Activated CD8-positive, alpha-beta T cell treated with anti-CD3 and anti-CD28 coated beads for 36 hours (primary cell): ENCODE results near the gene FBXL16. TPM values are rescaled to one million over a fixed set of nuclear protein-coding genes. Genes with fewer than 3 reads are reported as not detected.
A peak's percentile ranks its signal among the peaks of the same experiment; 100 is the strongest.

ENCODE experiments used
- ATAC-seq: fragments of 200-7000 bp; cut with Tn5 transposase; one replicate; pipeline ENCODE4 v1.10.0; 2021; ENCODE audit warnings: mild to moderate bottlenecking, moderate library complexity
- CTCF ChIA-PET: fragments of 350-600 bp; sonication (Branson Sonifier 250); formaldehyde crosslinking; loops from one replicate; lab custom pipeline; 2021; ENCODE audit warnings: antibody characterized with exemption; lab: Charles Lee
- POLR2A ChIA-PET: fragments of 350-600 bp; sonication (Branson Sonifier 250); formaldehyde crosslinking; loops from one replicate; lab custom pipeline; 2021; ENCODE audit warnings: antibody characterized with exemption; lab: Charles Lee
- DNase-seq: peaks from one replicate; pipeline ENCODE4 v3.0.0-alpha.2; 2020
- H3K27ac Mint-ChIP-seq: one replicate; pipeline ENCODE4 v1.8.0; 2021; ENCODE audit warnings: mild to moderate bottlenecking, mixed read lengths
- H3K27me3 Mint-ChIP-seq: one replicate; pipeline ENCODE4 v1.8.0; 2021; ENCODE audit warnings: mixed read lengths
- H3K36me3 Mint-ChIP-seq: one replicate; pipeline ENCODE4 v1.8.0; 2021; ENCODE audit warnings: low read depth, mixed read lengths
- H3K4me1 Mint-ChIP-seq: one replicate; pipeline ENCODE4 v1.8.0; 2021; ENCODE audit warnings: low read depth, mixed read lengths
- H3K4me3 Mint-ChIP-seq: one replicate; pipeline ENCODE4 v1.8.0; 2021; ENCODE audit warnings: mild to moderate bottlenecking, moderate library complexity, mixed read lengths
- H3K9me3 Mint-ChIP-seq: one replicate; pipeline ENCODE4 v1.8.0; 2021; ENCODE audit warnings: mixed read lengths
- intact Hi-C: fragments of 100-400 bp; cut with micrococcal nuclease; formaldehyde crosslinking; loops from one replicate; pipeline ENCODE4 v1.10.0; 2022
- total RNA-seq, 2 experiments: library from RNA; stranded (reverse); gene quantifications; one replicate each; pipeline ENCODE4 v1.2.3, GENCODE V29; 2021
- TF ChIP-seq, protein P1 (sequence below): fragments of 200-600 bp; IDR thresholded peaks from one replicate; pipeline ENCODE4 v1.8.0; 2022; ENCODE audit warnings: antibody characterized with exemption, mild to moderate bottlenecking

FBXL16 gene
- total RNA-seq, 2 experiments from 2014 or later, result 5.9 to 8.0 TPM

- Mint-ChIP-seq H3K36me3 (peaks cover 4% of the 10 kb centered on the region), H3K9me3 (no peaks in the 10 kb centered on the region), H3K4me3 (peak overlapping the region; percentile 80), H3K27me3 (no peaks in the 10 kb centered on the region), H3K27ac (peak overlapping the region; percentile 63), H3K4me1 (peaks cover 25% of the 10 kb centered on the region)
- CTCF ChIA-PET, result interaction anchor here (0.9 to 6.4 kb wide), 10 partner anchors 9 to 65 kb away, joined by 3 to 37 read pairs (median 6); partner anchors contain the start of genes ANTKMT, CHTF18, METRN and RHBDL1
- POLR2A ChIA-PET, result interaction anchor here (1.4 to 9.3 kb wide), 4 partner anchors 10 to 44 kb away, joined by 3 to 84 read pairs (median 8); partner anchors contain the start of genes ANTKMT and CCDC78
- DNase-seq, result no peak
- ATAC-seq, result no peak
- TF ChIP-seq, protein P1, sequence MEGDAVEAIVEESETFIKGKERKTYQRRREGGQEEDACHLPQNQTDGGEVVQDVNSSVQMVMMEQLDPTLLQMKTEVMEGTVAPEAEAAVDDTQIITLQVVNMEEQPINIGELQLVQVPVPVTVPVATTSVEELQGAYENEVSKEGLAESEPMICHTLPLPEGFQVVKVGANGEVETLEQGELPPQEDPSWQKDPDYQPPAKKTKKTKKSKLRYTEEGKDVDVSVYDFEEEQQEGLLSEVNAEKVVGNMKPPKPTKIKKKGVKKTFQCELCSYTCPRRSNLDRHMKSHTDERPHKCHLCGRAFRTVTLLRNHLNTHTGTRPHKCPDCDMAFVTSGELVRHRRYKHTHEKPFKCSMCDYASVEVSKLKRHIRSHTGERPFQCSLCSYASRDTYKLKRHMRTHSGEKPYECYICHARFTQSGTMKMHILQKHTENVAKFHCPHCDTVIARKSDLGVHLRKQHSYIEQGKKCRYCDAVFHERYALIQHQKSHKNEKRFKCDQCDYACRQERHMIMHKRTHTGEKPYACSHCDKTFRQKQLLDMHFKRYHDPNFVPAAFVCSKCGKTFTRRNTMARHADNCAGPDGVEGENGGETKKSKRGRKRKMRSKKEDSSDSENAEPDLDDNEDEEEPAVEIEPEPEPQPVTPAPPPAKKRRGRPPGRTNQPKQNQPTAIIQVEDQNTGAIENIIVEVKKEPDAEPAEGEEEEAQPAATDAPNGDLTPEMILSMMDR, result no peak
- intact Hi-C loops, result no loop called here
These were observed 34.8 kb upstream of the FBXL16 start for GRCh38 chr16:740459-740763.

DNA sequence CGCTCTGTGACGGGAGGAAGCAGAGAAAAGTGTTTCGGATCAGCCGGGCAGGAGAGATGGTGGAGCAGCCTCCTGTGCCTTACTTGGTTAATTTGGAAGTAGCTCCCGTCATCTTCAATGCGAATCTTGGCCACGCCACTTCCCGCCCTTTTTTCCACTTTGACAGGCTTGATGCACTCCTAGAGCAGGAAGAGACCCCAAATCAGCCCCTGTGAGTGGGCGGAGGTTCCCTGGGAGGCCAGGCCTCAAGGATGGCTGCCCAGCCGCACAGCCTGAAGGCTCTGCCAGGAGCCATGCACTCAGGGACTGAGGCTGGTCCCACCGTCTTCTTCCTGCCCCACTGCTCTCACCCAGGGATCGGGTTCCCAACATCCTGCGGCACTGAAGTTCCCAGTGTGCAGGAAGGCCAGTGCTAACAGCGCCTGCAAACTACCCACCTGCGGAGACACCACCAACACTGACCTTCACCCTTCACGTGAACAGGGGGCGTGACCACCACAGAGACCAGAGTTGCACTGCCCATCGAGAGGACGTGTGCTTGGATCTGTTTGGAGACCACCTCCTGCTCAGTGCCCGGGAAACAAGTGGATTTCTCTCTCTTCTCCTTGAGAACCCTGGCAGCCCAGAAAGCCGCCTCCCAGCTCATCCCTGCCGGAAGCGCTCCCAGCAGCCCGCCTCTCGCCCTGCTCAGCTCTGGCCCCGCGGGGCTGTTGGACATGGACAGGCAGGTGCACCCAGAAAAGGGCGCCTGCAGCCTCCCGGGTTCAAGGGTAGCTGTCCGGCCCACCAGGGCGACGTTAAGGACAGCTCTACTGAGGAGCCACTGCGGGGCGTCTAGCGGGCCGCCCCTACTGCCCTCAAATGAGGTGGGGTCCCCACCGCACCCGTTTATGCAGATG lies 34.2 kb upstream of the FBXL16 start:
- POLR2A ChIA-PET, result interaction anchor here (1.4 to 9.3 kb wide), 4 partner anchors 9 to 45 kb away, joined by 3 to 84 read pairs (median 8); partner anchors contain the start of genes ANTKMT and CCDC78

DNA sequence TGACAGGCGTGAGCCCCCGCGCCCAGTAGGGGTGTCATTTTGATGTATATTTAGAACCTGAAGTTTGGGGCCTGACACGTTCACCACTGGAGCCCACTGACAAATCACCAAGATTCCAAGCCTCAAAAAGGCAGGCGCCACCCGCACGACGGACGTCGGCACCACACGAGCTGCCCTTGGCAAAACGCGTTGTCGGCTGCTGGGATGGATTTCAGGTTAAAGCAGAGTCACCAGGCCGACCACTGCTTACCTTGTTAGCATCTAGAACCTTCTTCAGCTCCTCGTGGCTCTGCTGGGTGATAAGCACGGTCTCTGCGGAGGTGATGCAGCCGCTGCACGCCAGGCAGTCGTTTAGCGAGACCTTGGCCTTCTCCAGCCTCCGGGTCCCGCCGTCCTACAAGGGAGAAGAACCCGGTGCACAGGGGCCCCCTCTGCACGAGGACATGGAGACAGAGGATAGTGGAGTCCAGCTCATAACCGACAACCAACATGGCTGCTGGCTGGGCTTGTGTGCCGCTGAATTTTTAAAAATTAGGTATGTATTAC lies 31.4 kb upstream of the FBXL16 start:
- H3K4me1 Mint-ChIP-seq, result peaks cover 33% of the 10 kb centered on the region
- H3K27me3 Mint-ChIP-seq, result no peaks in the 10 kb centered on the region
- DNase-seq (no peak), ATAC-seq (no peak)
- intact Hi-C loops, result no loop called here
- TF ChIP-seq, protein P1, result no peak
- CTCF ChIA-PET, result interaction anchor here (2.1 to 19.6 kb wide), 2 partner anchors 16 to 25 kb away, joined by 7 to 207 read pairs; partner anchors contain the start of genes ANTKMT and METRN
- H3K4me3 Mint-ChIP-seq, result no peak overlapping the region
- no peak overlapping the region for H3K27ac Mint-ChIP-seq
- no peaks in the 10 kb centered on the region for H3K9me3 Mint-ChIP-seq
- H3K36me3 Mint-ChIP-seq, result peaks cover 9% of the 10 kb centered on the region
- POLR2A ChIA-PET, result interaction anchor here (9.3 kb wide), 1 partner anchor 15 kb away, joined by 84 read pairs; the partner anchor contains the start of genes ANTKMT and CCDC78

More for the DNA sequence above, 34.2 kb upstream of the FBXL16 start:
- Mint-ChIP-seq H3K36me3 (peaks cover 6% of the 10 kb centered on the region), H3K4me1 (peaks cover 28% of the 10 kb centered on the region), H3K27ac (peak overlapping the region; percentile 63), H3K4me3 (peak overlapping the region; percentile 80), H3K9me3 (no peaks in the 10 kb centered on the region), H3K27me3 (no peaks in the 10 kb centered on the region)
- DNase-seq, result no peak
- no peak for ATAC-seq
- CTCF ChIA-PET, result interaction anchor here (0.8 to 6.4 kb wide), 10 partner anchors 8 to 49 kb away, joined by 3 to 37 read pairs (median 6); partner anchors contain the start of genes ANTKMT, CHTF18, METRN and RPUSD1
- intact Hi-C loops, result no loop called here
- TF ChIP-seq, protein P1, result no peak

DNA sequence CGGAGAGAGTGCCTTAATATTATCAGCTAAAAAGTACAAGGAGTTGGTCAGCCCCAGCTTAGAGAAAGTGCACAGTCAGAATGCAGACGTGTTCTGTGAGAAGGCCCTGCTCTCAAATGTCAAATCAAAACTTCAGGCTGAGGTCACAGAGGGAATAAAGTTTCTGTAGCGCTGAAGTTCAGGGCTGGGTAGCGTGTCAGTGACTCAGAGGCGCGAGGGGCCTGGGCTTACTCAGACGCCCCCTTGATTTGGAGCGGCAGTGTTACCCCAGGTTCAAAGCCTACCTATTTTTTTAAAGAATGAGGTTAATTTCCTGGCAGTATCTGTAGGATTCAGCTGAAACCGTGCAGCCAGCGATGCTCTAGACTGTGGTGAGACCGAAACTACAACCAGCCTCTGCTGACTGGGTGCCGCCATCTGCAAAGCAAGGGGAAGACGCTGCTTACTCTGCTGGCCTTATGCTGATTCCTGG lies 30.4 kb upstream of the FBXL16 start:
- ChIA-PET POLR2A (interaction anchor here (1.0 to 9.3 kb wide), 2 partner anchors 14 to 41 kb away, joined by 3 to 84 read pairs; partner anchors contain the start of genes ANTKMT and CCDC78), CTCF (interaction anchor here (1.0 to 19.6 kb wide), 6 partner anchors 13 to 52 kb away, joined by 3 to 207 read pairs (median 5); partner anchors contain the start of genes ANTKMT, CHTF18, METRN and RPUSD1)
- Mint-ChIP-seq H3K4me3 (no peak overlapping the region), H3K4me1 (peaks cover 33% of the 10 kb centered on the region), H3K27ac (peak overlapping the region; percentile 70), H3K27me3 (no peaks in the 10 kb centered on the region), H3K9me3 (no peaks in the 10 kb centered on the region), H3K36me3 (peaks cover 9% of the 10 kb centered on the region)
- TF ChIP-seq, protein P1, result no peak
- intact Hi-C loops, result no loop called here
- ATAC-seq (peak; percentile 73), DNase-seq (peak; percentile 86)
